Spleen (tissue), 11 donors: Measurements from ENCODE around the gene NPLOC4. TPM values are rescaled to one million over a fixed set of nuclear protein-coding genes. Genes with fewer than 3 reads are reported as not detected.
A peak's percentile ranks its signal among the peaks of the same experiment; 100 is the strongest.

Source experiments
- DNase-seq: peaks from one replicate; pipeline ENCODE4 v3.0.0-alpha.2; 2020
- H3K27ac ChIP-seq, 8 donors: fragments of 200-600 bp; sonication (generic) in 7 of 8; 1 replicate in 4 of 8; 2 replicates in 4 of 8; pipeline versions ENCODE4 v1.5.0 to v1.8.0; 2016 to 2021; ENCODE audit warnings: inconsistent platforms in 4 of 8, mild to moderate bottlenecking in 4 of 8, moderate library complexity in 1 of 8
- H3K27me3 ChIP-seq, 7 donors: fragments of 200-600 bp; sonication (generic) in 6 of 7; replicated peaks in 1 of 7; 1 replicate in 4 of 7; 2 replicates in 3 of 7; pipeline versions ENCODE4 v1.5.0 to v1.8.0; 2016 to 2021; ENCODE audit warnings: inconsistent platforms in 3 of 7, mild to moderate bottlenecking in 1 of 7
- H3K36me3 ChIP-seq, 6 donors: fragments of 200-600 bp; sonication (generic) in 5 of 6; 1 replicate in 4 of 6; 2 replicates in 2 of 6; pipeline versions ENCODE4 v1.5.0 to v1.8.0; 2016 to 2021; ENCODE audit warnings: inconsistent platforms in 2 of 6
- H3K4me1 ChIP-seq, 6 donors: fragments of 200-600 bp; sonication (generic) in 5 of 6; 1 replicate in 3 of 6; 2 replicates in 3 of 6; pipeline versions ENCODE4 v1.5.0 to v1.8.0; 2016 to 2021; ENCODE audit warnings: inconsistent platforms in 3 of 6
- H3K4me3 ChIP-seq, 8 donors: fragments of 200-600 bp; sonication (generic) in 7 of 8; 1 replicate in 4 of 8; 2 replicates in 4 of 8; pipeline versions ENCODE4 v1.5.0 to v1.8.0; 2016 to 2021; ENCODE audit warnings: inconsistent platforms in 4 of 8, mild to moderate bottlenecking in 4 of 8, moderate library complexity in 2 of 8
- H3K9me3 ChIP-seq, 8 donors: fragments of 200-600 bp; sonication (generic) in 7 of 8; 1 replicate in 4 of 8; 2 replicates in 4 of 8; pipeline versions ENCODE4 v1.5.0 to v1.8.0; 2016 to 2021; ENCODE audit warnings: inconsistent platforms in 4 of 8
- CTCF ChIP-seq, 11 experiments: fragments of 200-600 bp in 7 of 11; fragments of 450-650 bp in 4 of 11; sonication (generic) in 4 of 11; IDR thresholded peaks in 8 of 11; conservative IDR thresholded peaks in 3 of 11; 1 replicate in 7 of 11; 2 replicates in 4 of 11; pipeline versions ENCODE4 v1.4.0 to v1.8.0; 2016 to 2021; ENCODE audit warnings: antibody characterized with exemption in 11 of 11, inconsistent platforms in 4 of 11, mild to moderate bottlenecking in 1 of 11
- POLR2A ChIP-seq, 3 donors: fragments of 450-650 bp; IDR thresholded peaks; one replicate each; pipeline ENCODE4 v1.5.1; 2017; ENCODE audit warnings: antibody characterized with exemption in 3 of 3, mild to moderate bottlenecking in 1 of 3
- POLR2AphosphoS5 ChIP-seq, 3 donors: sonication (generic); formaldehyde crosslinking; IDR thresholded peaks; one replicate each; pipeline ENCODE4 v1.5.1; 2017; ENCODE audit warnings: antibody characterized with exemption in 3 of 3
- WGBS, 5 donors: extraction: QIAGEN DNeasy Blood & Tissue Kit in 3 of 5; methylation state at CpG; one replicate each; pipeline versions ENCODE4 v1.1.5 to v1.1.7; 2013 to 2018; 5-methylcytosine and 5-hydroxymethylcytosine counted together
- intact Hi-C: fragments of 100-400 bp; cut with DNase I; formaldehyde crosslinking; loops from one replicate; pipeline ENCODE4 v1.15.0; 2023; ENCODE audit warnings: low total_unique reads
- polyA plus RNA-seq, 3 donors: library from polyadenylated mRNA; stranded (reverse); fragments of 200-250 nt; gene quantifications; one replicate each; pipeline ENCODE4 v1.2.1, GENCODE V29; 2013
- total RNA-seq, 7 donors: library from RNA; depleted of rRNA in 3 of 7; stranded (reverse); fragments of >200 nt in 3 of 7; fragmentation: NEBNext Ultra II Directional in 4 of 7; extraction: Animal tissue kit (Norgen Biotek cat#: 25700) in 4 of 7; gene quantifications; one replicate each; pipeline versions ENCODE4 v1.1.0 to v1.2.1, GENCODE V29; 2016 to 2021
- donor health status: healthy with polysubstance abuse.
- donor health status: DM: no; HTN: no; CAD: no; lungs with moderate emphysema.
- donor health status: DM: no; HTN: no; CAD: no.
- donor health status: Bipolar disorder and iron deficiency.
- donor health status: healthy.
- donor health status: DM: no; HTN: no; CAD: no.
- donor health status: DM: yes; HTN: yes; CAD: no.

Gene NPLOC4
- total and polyA plus RNA-seq, 10 donors = 19.3 to 130 (median 81.3) TPM

- WGBS, 5 donors = 79 to 87% (median 82%) methylated on average over 21 to 27 of the region's 27 CpGs
- TF ChIP-seq POLR2AphosphoS5 (IDR thresholded peaks at IDR 0.05) (peak in 2 of 3 donors; percentile 34 to 65), CTCF (IDR thresholded peaks at IDR 0.05 in 8 of 11, conservative IDR thresholded peaks at IDR 0.05 in 3 of 11) (no peak)
- intact Hi-C loops = no loop called here
- Histone ChIP-seq H3K9me3 (no peaks in the 10 kb centered on the region), H3K36me3 (peaks cover 0 to 85% (median 57%) of the 10 kb centered on the region in 6 donors), H3K4me3 (no peak overlapping the region), H3K27me3 (no peaks in the 10 kb centered on the region), H3K4me1 (peaks cover 0 to 84% (median 42%) of the 10 kb centered on the region in 6 donors), H3K27ac (peak overlapping the region in 2 of 8 donors; percentile 79 to 82)
- DNase-seq = no peak
These were observed 77.7 kb downstream of the NPLOC4 start for GRCh38 chr17:81558941-81559806.

- no peaks in the 10 kb centered on the region for H3K27me3 ChIP-seq
- peaks cover 9 to 84% (median 51%) of the 10 kb centered on the region in 6 donors for H3K4me1 ChIP-seq
- peak overlapping the region in 1 of 8 donors; percentile 33 for H3K27ac ChIP-seq
- no peak overlapping the region for H3K4me3 ChIP-seq
- DNase-seq = no peak
- no peaks in the 10 kb centered on the region for H3K9me3 ChIP-seq
- TF ChIP-seq POLR2AphosphoS5 (IDR thresholded peaks at IDR 0.05) (peak in 2 of 3 donors; percentile 28 to 56), CTCF (IDR thresholded peaks at IDR 0.05 in 8 of 11, conservative IDR thresholded peaks at IDR 0.05 in 3 of 11) (no peak), POLR2A (IDR thresholded peaks at IDR 0.05) (no peak)
- intact Hi-C loops = no loop called here
- 84 to 94% (median 92%) methylated on average over 7 to 12 of the region's 12 CpGs for WGBS, 5 donors
- peaks cover 0 to 74% (median 49%) of the 10 kb centered on the region in 6 donors for H3K36me3 ChIP-seq
These were observed 78.8 kb downstream of the NPLOC4 start for GRCh38 chr17:81558115-81558468.

GRCh38 chr17:81557276-81558114 lies 79.4 kb downstream of the NPLOC4 start:
- no peak overlapping the region for H3K4me3 ChIP-seq
- H3K27ac ChIP-seq = peak overlapping the region in 6 of 8 donors; percentile 8 to 58 (median 20)
- peaks cover 0 to 68% (median 44%) of the 10 kb centered on the region in 6 donors for H3K36me3 ChIP-seq
- H3K27me3 ChIP-seq = no peaks in the 10 kb centered on the region
- no peaks in the 10 kb centered on the region for H3K9me3 ChIP-seq
- peaks cover 9 to 82% (median 56%) of the 10 kb centered on the region in 6 donors for H3K4me1 ChIP-seq
- WGBS, 5 donors = 64 to 89% (median 81%) methylated on average over 14 to 21 of the region's 21 CpGs
- no peak for DNase-seq
- TF ChIP-seq POLR2AphosphoS5 (IDR thresholded peaks at IDR 0.05) (no peak), POLR2A (IDR thresholded peaks at IDR 0.05) (no peak), CTCF (IDR thresholded peaks at IDR 0.05 in 8 of 11, conservative IDR thresholded peaks at IDR 0.05 in 3 of 11) (no peak)
- intact Hi-C loops = no loop called here
